Upper lobe of left lung (tissue), 6 donors: ENCODE measurements around the gene MYH8. TPM values are rescaled to one million over a fixed set of nuclear protein-coding genes. Genes with fewer than 3 reads are reported as not detected.

ENCODE experiments used
- ATAC-seq, 2 donors: fragments of 200-7000 bp; cut with Tn5 transposase; one replicate each; pipeline ENCODE4 v1.9.1; 2022; ENCODE audit warnings: mild to moderate bottlenecking in 2 of 2, moderate library complexity in 2 of 2; ENCODE audit not compliant: low FRiP score in 2 of 2
- DNase-seq, 2 donors: peaks; one replicate each; pipeline ENCODE4 v3.0.0-alpha.2; 2019 to 2020
- H3K27ac ChIP-seq, 4 donors: fragments of 200-600 bp; sonication (generic); one replicate each; pipeline ENCODE4 v1.5.1; 2016 to 2019
- H3K27me3 ChIP-seq, 4 donors: fragments of 200-600 bp; sonication (generic); one replicate each; pipeline ENCODE4 v1.5.1; 2017 to 2019
- H3K36me3 ChIP-seq, 4 donors: fragments of 200-600 bp; sonication (generic); one replicate each; pipeline ENCODE4 v1.5.1; 2016 to 2019
- H3K4me1 ChIP-seq, 4 donors: fragments of 200-600 bp; sonication (generic); one replicate each; pipeline ENCODE4 v1.5.1; 2018 to 2019
- H3K4me3 ChIP-seq, 4 donors: fragments of 200-600 bp; sonication (generic); one replicate each; pipeline ENCODE4 v1.5.1; 2017 to 2019; ENCODE audit warnings: mild to moderate bottlenecking in 2 of 4, moderate library complexity in 1 of 4
- H3K9me3 ChIP-seq, 4 donors: fragments of 200-600 bp; sonication (generic); one replicate each; pipeline ENCODE4 v1.5.1; 2018 to 2019
- EP300 ChIP-seq, 4 donors: sonication (generic); formaldehyde crosslinking; IDR thresholded peaks; one replicate each; pipeline ENCODE4 v1.5.1; 2017; ENCODE audit warnings: antibody characterized with exemption in 4 of 4, control low read depth in 2 of 4
- POLR2A ChIP-seq, 4 donors: fragments of 450-650 bp; IDR thresholded peaks; one replicate each; pipeline ENCODE4 v1.5.1; 2016 to 2017; ENCODE audit warnings: antibody characterized with exemption in 4 of 4, mild to moderate bottlenecking in 2 of 4
- POLR2AphosphoS5 ChIP-seq, 2 donors: sonication (generic); formaldehyde crosslinking; IDR thresholded peaks; one replicate each; pipeline ENCODE4 v1.5.1; 2017; ENCODE audit warnings: antibody characterized with exemption in 2 of 2
- WGBS, 2 donors: methylation state at CpG; one replicate each; pipeline ENCODE4 v1.1.5; 2017 to 2018; 5-methylcytosine and 5-hydroxymethylcytosine counted together
- total RNA-seq, 6 donors: library from RNA; depleted of rRNA in 4 of 6; stranded (reverse); fragments of >200 nt in 4 of 6; gene quantifications; one replicate each; pipeline versions ENCODE4 v1.1.0 to v1.2.1, GENCODE V29; 2016 to 2021
- TF ChIP-seq, protein P1 (sequence below), 6 experiments: fragments of 450-650 bp in 4 of 6; fragments of 200-600 bp in 2 of 6; sonication (generic) in 2 of 6; IDR thresholded peaks; one replicate each; pipeline ENCODE4 v1.5.1; 2016 to 2019; ENCODE audit warnings: antibody characterized with exemption in 6 of 6
- donor health status: DM: no; HTN: no; CAD: no; lungs with moderate emphysema.
- donor health status: DM: no; HTN: yes; CAD: no; lungs with severe emphysema.

MYH8 gene
- not detected for total RNA-seq

DNA sequence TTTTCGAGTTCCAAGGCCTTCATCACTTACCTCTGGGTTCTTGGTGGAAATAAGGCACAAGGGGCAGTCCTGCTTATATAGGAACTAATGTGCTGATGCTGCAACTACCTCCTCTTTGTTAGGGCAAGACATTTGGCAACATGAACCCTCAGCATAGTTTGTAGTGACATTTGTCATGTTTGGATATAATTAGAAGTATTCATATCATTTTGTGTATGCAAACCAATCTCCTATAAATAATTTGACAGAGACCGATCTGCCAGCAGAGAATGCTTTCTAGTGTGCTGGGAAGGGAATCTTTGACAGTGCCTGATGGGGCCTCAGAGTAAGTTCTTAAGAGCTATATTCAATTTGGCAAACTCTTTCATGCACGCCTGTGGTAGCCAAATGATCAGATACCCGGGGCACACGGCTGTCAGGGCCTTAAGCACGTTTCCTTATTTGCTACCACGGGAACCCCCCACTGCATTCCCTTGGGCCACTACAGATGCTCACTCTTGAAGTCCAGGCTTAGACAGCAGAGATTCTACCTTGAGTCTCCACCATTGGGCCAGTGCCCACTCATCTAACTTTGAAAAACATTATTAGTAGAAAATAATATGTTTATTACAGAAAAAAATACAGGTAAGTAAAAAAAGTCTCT lies at the start of gene MYH8:
TSS of gene MYH8 (minus strand) at position 51 of the 643 bp plus-strand sequence. CDS start 1,723 bp downstream, outside the sequence.
- DNase-seq: no peak
- TF ChIP-seq, protein P1, sequence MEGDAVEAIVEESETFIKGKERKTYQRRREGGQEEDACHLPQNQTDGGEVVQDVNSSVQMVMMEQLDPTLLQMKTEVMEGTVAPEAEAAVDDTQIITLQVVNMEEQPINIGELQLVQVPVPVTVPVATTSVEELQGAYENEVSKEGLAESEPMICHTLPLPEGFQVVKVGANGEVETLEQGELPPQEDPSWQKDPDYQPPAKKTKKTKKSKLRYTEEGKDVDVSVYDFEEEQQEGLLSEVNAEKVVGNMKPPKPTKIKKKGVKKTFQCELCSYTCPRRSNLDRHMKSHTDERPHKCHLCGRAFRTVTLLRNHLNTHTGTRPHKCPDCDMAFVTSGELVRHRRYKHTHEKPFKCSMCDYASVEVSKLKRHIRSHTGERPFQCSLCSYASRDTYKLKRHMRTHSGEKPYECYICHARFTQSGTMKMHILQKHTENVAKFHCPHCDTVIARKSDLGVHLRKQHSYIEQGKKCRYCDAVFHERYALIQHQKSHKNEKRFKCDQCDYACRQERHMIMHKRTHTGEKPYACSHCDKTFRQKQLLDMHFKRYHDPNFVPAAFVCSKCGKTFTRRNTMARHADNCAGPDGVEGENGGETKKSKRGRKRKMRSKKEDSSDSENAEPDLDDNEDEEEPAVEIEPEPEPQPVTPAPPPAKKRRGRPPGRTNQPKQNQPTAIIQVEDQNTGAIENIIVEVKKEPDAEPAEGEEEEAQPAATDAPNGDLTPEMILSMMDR (IDR thresholded peaks at IDR 0.05): no peak
- TF ChIP-seq EP300 (IDR thresholded peaks at IDR 0.05) (no peak), POLR2A (IDR thresholded peaks at IDR 0.05) (no peak), POLR2AphosphoS5 (IDR thresholded peaks at IDR 0.05) (no peak)
- Histone ChIP-seq H3K4me3 (no peak within 1 kb of the TSS), H3K4me1 (no peaks in the 10 kb centered on the region), H3K9me3 (no peaks in the 10 kb centered on the region), H3K36me3 (no peaks in the 10 kb centered on the region), H3K27me3 (no peaks in the 10 kb centered on the region), H3K27ac (no peak within 1 kb of the TSS)
- ATAC-seq: no peak
- WGBS, 2 donors: 83 to 86% methylated on average over 7 of the region's 7 CpGs

DNA sequence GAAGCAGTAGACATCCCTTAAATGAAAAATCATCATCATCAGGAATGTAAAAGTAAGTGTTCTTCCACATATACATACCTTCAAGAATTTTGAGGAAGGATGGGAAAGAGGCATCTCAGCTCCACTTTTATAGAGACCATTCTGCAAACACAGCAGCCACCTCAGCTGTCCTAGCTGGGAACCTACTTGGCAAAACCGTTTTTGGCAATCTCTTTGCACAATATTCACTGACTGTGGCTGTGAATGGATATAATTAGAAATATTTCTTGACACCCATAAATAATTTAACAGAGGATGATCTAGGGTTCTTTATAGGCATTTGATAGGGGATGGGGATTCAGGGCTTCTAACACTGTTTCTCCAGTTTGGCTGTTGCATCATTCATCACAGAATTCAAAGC lies 47.7 kb upstream of the MYH8 start, which contains the start of gene MYH4:
TSS of gene MYH4 (minus strand) at position 101 of the 400 bp plus-strand sequence. CDS start 2,814 bp downstream, outside the sequence.
- no peak for ATAC-seq
- H3K27me3 ChIP-seq: no peaks in the 10 kb centered on the region
- no peak within 1 kb of the TSS for H3K4me3 ChIP-seq
- DNase-seq: no peak
- TF ChIP-seq EP300 (IDR thresholded peaks at IDR 0.05) (no peak), POLR2AphosphoS5 (IDR thresholded peaks at IDR 0.05) (no peak), POLR2A (IDR thresholded peaks at IDR 0.05) (no peak)
- TF ChIP-seq, protein P1 (IDR thresholded peaks at IDR 0.05): no peak
- H3K9me3 ChIP-seq: no peaks in the 10 kb centered on the region
- H3K36me3 ChIP-seq: no peaks in the 10 kb centered on the region
- 52 to 74% methylated on average over 1 of the region's 1 CpG for WGBS, 2 donors
- no peak within 1 kb of the TSS for H3K27ac ChIP-seq
- H3K4me1 ChIP-seq: no peaks in the 10 kb centered on the region

DNA sequence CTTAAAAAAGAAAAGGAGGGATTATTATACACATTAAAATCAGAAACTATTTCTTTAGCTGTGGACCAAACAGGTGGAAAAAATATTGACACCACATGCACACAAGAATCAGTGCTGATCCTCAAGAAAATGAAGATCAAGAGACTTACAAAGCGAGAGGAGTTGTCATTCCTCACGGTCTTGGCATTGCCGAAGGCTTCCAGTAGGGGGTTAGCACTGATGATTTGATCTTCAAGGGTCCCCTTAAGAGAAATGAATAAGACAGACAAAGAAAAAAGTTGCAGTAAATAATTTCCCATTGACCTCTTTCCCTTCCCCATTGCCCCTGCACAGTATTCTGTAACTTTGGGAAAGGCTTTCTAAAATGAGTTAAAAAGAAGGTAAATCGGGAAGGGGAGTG lies 41.7 kb upstream of the MYH8 start:
- no peak for DNase-seq
- H3K9me3 ChIP-seq: no peaks in the 10 kb centered on the region
- no peak overlapping the region for H3K27ac ChIP-seq
- no peaks in the 10 kb centered on the region for H3K4me1 ChIP-seq
- WGBS, 2 donors: 62 to 70% methylated on average over 4 of the region's 4 CpGs
- no peaks in the 10 kb centered on the region for H3K36me3 ChIP-seq
- H3K27me3 ChIP-seq: no peaks in the 10 kb centered on the region
- no peak for ATAC-seq
- H3K4me3 ChIP-seq: no peak overlapping the region
- no peak for TF ChIP-seq POLR2AphosphoS5 (IDR thresholded peaks at IDR 0.05)
- no peak for TF ChIP-seq POLR2A (IDR thresholded peaks at IDR 0.05)
- TF ChIP-seq, protein P1 (IDR thresholded peaks at IDR 0.05): no peak
- TF ChIP-seq EP300 (IDR thresholded peaks at IDR 0.05): no peak

DNA sequence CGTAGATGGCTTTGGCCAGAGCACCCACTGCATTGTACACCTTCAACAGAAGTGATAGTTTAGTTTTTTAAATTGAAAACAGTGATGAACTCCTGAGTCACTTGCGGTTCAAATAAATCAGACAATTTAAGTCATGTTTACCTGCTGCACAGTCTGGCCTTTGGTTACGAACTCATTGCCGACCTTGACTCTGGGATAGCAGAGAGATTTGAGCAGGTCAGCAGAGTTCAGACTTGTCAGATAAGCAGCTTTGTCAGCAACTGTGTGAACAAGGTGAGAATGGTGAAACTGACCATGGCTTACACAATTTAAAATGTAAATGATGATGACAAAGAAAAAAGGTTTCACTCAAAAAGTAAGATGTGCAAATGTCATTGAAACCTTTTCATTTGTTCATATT lies 38.3 kb upstream of the MYH8 start:
- Histone ChIP-seq H3K36me3 (no peaks in the 10 kb centered on the region), H3K9me3 (no peaks in the 10 kb centered on the region), H3K4me3 (no peak overlapping the region), H3K4me1 (no peaks in the 10 kb centered on the region), H3K27me3 (no peaks in the 10 kb centered on the region), H3K27ac (no peak overlapping the region)
- ATAC-seq (no peak), DNase-seq (no peak)
- 68 to 83% methylated on average over 4 of the region's 4 CpGs for WGBS, 2 donors
- TF ChIP-seq, protein P1 (IDR thresholded peaks at IDR 0.05): no peak
- TF ChIP-seq POLR2AphosphoS5 (IDR thresholded peaks at IDR 0.05): no peak
- no peak for TF ChIP-seq POLR2A (IDR thresholded peaks at IDR 0.05)
- no peak for TF ChIP-seq EP300 (IDR thresholded peaks at IDR 0.05)

DNA sequence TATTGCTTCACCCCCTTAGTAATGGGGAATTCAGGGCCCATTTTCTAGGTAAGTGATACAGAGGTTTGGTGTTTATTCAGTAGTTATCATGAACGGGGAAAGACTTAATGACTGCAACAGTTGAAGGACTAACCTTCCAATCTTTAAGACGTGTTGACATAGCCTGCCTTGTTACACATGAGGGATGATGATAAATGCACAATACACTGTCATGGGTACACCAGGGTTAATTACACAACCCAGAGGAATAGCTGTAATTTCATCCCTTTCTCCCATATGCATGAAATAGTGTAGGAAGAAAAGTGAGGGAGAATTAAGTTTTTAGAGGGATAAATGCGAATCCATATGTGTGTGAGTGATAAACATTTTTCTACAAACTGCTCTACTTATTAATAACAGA lies 37.0 kb upstream of the MYH8 start:
- Histone ChIP-seq H3K36me3 (no peaks in the 10 kb centered on the region), H3K27ac (no peak overlapping the region), H3K27me3 (no peaks in the 10 kb centered on the region), H3K9me3 (no peaks in the 10 kb centered on the region), H3K4me3 (no peak overlapping the region), H3K4me1 (no peaks in the 10 kb centered on the region)
- DNase-seq (no peak), ATAC-seq (no peak)
- TF ChIP-seq, protein P1 (IDR thresholded peaks at IDR 0.05): no peak
- TF ChIP-seq POLR2A (IDR thresholded peaks at IDR 0.05): no peak
- no peak for TF ChIP-seq POLR2AphosphoS5 (IDR thresholded peaks at IDR 0.05)
- no peak for TF ChIP-seq EP300 (IDR thresholded peaks at IDR 0.05)
- WGBS, 2 donors: 46 to 50% methylated on average over 3 of the region's 3 CpGs
